ENCODE measurements around the gene POLR2F.

DNA sequence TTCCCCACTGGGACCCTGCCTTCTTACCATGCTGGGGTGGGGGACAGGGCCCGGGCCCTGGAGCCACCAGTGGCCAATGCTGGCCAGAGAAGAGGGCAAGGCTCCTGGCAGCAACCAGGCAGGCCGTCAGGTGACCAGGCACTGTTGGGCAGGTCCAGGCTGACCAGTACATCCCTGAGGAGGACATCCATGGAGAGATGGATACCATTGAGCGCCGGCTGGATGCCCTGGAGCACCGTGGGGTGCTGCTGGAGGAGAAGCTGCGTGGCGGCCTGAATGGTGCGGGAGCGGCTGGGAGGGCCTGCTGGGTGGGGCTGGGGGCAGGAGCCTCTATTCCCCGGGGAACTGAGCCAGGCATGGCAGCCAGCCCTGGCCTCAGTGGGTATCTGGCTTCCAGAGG lies 21.1 kb upstream of the POLR2F start:
- TF ChIP-seq, protein P1, sequence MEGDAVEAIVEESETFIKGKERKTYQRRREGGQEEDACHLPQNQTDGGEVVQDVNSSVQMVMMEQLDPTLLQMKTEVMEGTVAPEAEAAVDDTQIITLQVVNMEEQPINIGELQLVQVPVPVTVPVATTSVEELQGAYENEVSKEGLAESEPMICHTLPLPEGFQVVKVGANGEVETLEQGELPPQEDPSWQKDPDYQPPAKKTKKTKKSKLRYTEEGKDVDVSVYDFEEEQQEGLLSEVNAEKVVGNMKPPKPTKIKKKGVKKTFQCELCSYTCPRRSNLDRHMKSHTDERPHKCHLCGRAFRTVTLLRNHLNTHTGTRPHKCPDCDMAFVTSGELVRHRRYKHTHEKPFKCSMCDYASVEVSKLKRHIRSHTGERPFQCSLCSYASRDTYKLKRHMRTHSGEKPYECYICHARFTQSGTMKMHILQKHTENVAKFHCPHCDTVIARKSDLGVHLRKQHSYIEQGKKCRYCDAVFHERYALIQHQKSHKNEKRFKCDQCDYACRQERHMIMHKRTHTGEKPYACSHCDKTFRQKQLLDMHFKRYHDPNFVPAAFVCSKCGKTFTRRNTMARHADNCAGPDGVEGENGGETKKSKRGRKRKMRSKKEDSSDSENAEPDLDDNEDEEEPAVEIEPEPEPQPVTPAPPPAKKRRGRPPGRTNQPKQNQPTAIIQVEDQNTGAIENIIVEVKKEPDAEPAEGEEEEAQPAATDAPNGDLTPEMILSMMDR (IDR thresholded peaks at IDR 0.05), result no peak
- no peak for TF ChIP-seq POLR2A (IDR thresholded peaks at IDR 0.05)
